ENCODE data around the gene UBE3B.

Gene UBE3B

DNA sequence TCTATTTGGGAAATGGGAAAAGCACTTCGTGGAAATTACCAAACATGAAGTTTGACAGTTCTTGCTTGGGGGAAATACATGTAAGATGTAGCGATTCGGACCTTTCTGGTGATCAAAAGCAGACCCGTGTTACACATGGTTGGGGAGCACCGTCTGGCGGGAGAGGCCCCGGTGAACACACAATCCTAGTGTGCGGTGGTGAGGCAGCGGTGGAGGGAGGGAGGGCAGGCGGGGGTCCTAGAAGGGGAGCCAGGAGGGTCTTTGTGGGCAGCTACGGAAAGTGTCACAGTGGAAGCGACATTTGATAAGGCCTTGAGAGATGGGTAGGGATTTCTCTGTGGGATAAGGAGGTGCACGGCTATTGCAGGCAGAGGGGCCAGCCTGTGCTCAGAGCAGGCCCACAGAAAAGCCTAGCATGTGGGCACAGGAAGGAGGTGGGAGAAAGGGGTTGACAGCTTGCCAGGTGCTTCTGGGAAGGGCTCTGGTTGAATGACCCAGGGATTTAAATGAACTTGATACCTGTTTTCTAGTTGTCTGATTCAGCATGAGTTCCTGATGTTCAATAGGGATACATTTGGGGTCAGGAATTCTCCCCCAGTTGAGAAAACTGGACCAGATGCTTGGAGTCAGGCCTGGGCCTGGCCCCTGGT, 103.4 kb downstream of the UBE3B start:
- H4K20me1 ChIP-seq: no peaks in the 10 kb centered on the region
- H3K27me3 ChIP-seq: no peaks in the 10 kb centered on the region
- H3K4me3 ChIP-seq: no peak overlapping the region
- no peaks in the 10 kb centered on the region for H3K4me1 ChIP-seq
- H3K36me3 ChIP-seq: peaks cover 75% of the 10 kb centered on the region
- no peaks in the 10 kb centered on the region for H3K9me3 ChIP-seq
- no peak overlapping the region for H3K4me2 ChIP-seq
- H3K27ac ChIP-seq: no peak overlapping the region
- no peak overlapping the region for H3K9ac ChIP-seq
- TF ChIP-seq Cebpa-rat (IDR thresholded peaks at IDR 0.05): no peak

DNA sequence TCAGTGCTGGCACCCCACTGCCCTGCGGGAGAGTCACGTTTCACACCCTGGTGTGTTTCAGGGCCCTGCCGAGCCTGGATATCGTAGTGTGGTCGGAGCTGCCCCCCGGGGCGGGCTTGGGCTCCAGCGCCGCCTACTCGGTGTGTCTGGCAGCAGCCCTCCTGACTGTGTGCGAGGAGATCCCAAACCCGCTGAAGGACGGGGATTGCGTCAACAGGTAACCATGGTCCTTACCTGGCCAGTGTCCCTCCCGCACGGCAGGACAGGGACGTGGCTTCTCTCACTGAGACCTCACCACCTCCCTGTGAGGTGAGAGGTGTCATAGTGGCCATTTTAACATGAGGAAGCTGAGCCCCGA, 103.9 kb downstream of the UBE3B start:
- H4K20me1 ChIP-seq: no peaks in the 10 kb centered on the region
- no peaks in the 10 kb centered on the region for H3K4me1 ChIP-seq
- no peaks in the 10 kb centered on the region for H3K9me3 ChIP-seq
- peaks cover 73% of the 10 kb centered on the region for H3K36me3 ChIP-seq
- no peak overlapping the region for H3K9ac ChIP-seq
- no peak overlapping the region for H3K4me3 ChIP-seq
- TF ChIP-seq Cebpa-rat (IDR thresholded peaks at IDR 0.05): no peak
- no peak overlapping the region for H3K4me2 ChIP-seq
- H3K27me3 ChIP-seq: no peaks in the 10 kb centered on the region
- H3K27ac ChIP-seq: no peak overlapping the region

DNA sequence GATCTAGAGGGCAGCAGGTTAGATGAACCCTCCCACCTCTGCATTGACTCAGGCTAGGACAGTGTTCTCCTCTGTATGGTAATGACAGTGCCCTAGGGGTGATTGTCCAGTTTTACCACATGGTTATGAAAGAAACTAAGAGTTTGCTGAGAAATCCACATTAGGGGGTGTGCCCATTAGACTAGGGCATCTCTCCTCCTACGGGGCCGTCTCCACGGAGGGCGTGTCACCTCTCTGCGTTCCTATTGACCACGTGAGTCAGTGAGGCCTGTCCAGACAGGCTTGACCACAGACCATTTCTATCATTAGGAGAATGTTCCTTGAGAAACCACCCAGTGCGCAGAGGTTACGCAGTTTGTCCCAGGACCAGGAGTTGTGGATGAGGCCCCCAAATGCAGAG, 104.4 kb downstream of the UBE3B start:
- H3K4me3 ChIP-seq: no peak overlapping the region
- H3K27ac ChIP-seq: no peak overlapping the region
- no peaks in the 10 kb centered on the region for H3K27me3 ChIP-seq
- no peak for TF ChIP-seq Cebpa-rat (IDR thresholded peaks at IDR 0.05)
- H3K36me3 ChIP-seq: peaks cover 77% of the 10 kb centered on the region
- no peaks in the 10 kb centered on the region for H4K20me1 ChIP-seq
- no peak overlapping the region for H3K9ac ChIP-seq
- no peaks in the 10 kb centered on the region for H3K9me3 ChIP-seq
- H3K4me2 ChIP-seq: no peak overlapping the region
- H3K4me1 ChIP-seq: no peaks in the 10 kb centered on the region

DNA sequence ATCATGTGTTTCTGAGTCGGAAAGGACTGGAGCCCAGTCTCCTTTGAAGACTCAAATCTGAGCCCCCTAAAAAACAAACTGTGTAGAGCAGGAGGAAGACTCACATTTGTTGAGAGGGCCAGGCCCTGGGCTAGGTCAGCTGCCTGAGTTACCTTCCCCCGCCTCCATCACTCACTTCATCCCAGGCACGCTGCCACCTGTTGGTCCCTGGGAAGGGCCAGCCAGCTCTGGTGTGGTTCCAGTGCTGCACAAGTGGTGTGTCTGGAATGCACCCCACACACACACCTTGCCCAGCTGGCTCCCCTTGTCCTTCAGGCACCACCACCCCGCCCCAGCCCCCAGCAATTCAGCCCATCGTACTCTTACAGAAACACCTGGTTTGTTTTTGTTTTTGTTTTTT, 105.2 kb downstream of the UBE3B start:
- H3K4me2 ChIP-seq: no peak overlapping the region
- H3K9me3 ChIP-seq: no peaks in the 10 kb centered on the region
- no peak for TF ChIP-seq Cebpa-rat (IDR thresholded peaks at IDR 0.05)
- no peaks in the 10 kb centered on the region for H4K20me1 ChIP-seq
- H3K9ac ChIP-seq: no peak overlapping the region
- no peaks in the 10 kb centered on the region for H3K27me3 ChIP-seq
- H3K4me1 ChIP-seq: no peaks in the 10 kb centered on the region
- H3K4me3 ChIP-seq: no peak overlapping the region
- peaks cover 77% of the 10 kb centered on the region for H3K36me3 ChIP-seq
- no peak overlapping the region for H3K27ac ChIP-seq

DNA sequence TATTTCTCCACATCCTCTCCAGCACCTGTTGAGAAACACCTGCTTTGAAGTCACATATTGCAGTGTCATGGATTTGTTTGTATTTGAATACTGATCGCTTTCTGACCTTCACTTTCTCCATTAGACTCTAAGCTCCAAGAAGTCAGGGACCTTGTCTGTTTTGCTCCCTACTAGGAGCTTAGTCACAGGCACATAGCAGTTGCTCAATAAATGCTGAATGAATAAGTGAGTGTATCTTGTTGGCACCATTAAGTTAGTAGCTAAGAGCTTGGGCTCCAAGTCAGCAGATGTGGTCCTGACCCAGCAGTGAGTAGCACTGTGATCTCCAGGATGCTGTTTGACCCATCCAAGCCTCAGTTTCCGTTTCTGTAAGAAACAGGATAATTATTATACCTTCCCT, 106.3 kb downstream of the UBE3B start:
- no peak overlapping the region for H3K27ac ChIP-seq
- H3K9me3 ChIP-seq: no peaks in the 10 kb centered on the region
- no peak overlapping the region for H3K9ac ChIP-seq
- H3K27me3 ChIP-seq: no peaks in the 10 kb centered on the region
- no peaks in the 10 kb centered on the region for H4K20me1 ChIP-seq
- peaks cover 77% of the 10 kb centered on the region for H3K36me3 ChIP-seq
- H3K4me3 ChIP-seq: no peak overlapping the region
- TF ChIP-seq Cebpa-rat (IDR thresholded peaks at IDR 0.05): no peak
- H3K4me1 ChIP-seq: no peaks in the 10 kb centered on the region
- no peak overlapping the region for H3K4me2 ChIP-seq

Measured in BLaER1 (cell line).